HG02759 (cell line): ENCODE results near the gene PRKAA1.
"Not testable (repeated sequence)": the region's sequence is repeated elsewhere in the genome, so short reads cannot be mapped to it uniquely, and the experiment has no call there.

Source experiments
- ATAC-seq: cut with Tn5 transposase; IDR thresholded peaks from one replicate; pipeline ENCODE4 v1.9.1; 2021; ENCODE audit warnings: mild to moderate bottlenecking, moderate library complexity; ENCODE audit not compliant: unreplicated experiment

PRKAA1 gene

GRCh38 chr5:40734986-40735385 lies 63.2 kb downstream of the PRKAA1 start:
- ATAC-seq: no peak

- ATAC-seq: no peak
Observed at GRCh38 chr5:40733879-40734563, 64.2 kb downstream of the PRKAA1 start.

- no peak for ATAC-seq
Observed at GRCh38 chr5:40733434-40733833, 64.7 kb downstream of the PRKAA1 start.

- not testable (repeated sequence) for ATAC-seq
Observed at GRCh38 chr5:40722497-40722911, 75.7 kb downstream of the PRKAA1 start.

GRCh38 chr5:40720069-40720468 lies 78.1 kb downstream of the PRKAA1 start:
- no peak for ATAC-seq

GRCh38 chr5:40717281-40717680 lies 80.9 kb downstream of the PRKAA1 start:
- ATAC-seq: no peak

GRCh38 chr5:40716590-40716989 lies 81.6 kb downstream of the PRKAA1 start:
- no peak for ATAC-seq

- ATAC-seq: no peak
Observed at GRCh38 chr5:40716000-40716399, 82.2 kb downstream of the PRKAA1 start.

- ATAC-seq: no peak
Observed at GRCh38 chr5:40714001-40714400, 84.2 kb downstream of the PRKAA1 start.

GRCh38 chr5:40710575-40710974 lies 87.6 kb downstream of the PRKAA1 start:
- not testable (repeated sequence) for ATAC-seq
